Peyer's patch (tissue), 4 donors: ENCODE results near the gene EEFSEC.

Experiments used
- POLR2A ChIP-seq, 2 donors: fragments of 450-650 bp; IDR thresholded peaks; one replicate each; pipeline ENCODE4 v1.5.1; 2017; ENCODE audit warnings: antibody characterized with exemption in 2 of 2, mild to moderate bottlenecking in 2 of 2, moderate library complexity in 2 of 2
- TF ChIP-seq, protein P1 (sequence below), 6 experiments: fragments of 450-650 bp in 4 of 6; fragments of 200-600 bp in 2 of 6; sonication (generic) in 1 of 6; IDR thresholded peaks; one replicate each; pipeline ENCODE4 v1.5.1; 2017 to 2019; ENCODE audit warnings: antibody characterized with exemption in 6 of 6, mild to moderate bottlenecking in 3 of 6, moderate library complexity in 1 of 6

DNA sequence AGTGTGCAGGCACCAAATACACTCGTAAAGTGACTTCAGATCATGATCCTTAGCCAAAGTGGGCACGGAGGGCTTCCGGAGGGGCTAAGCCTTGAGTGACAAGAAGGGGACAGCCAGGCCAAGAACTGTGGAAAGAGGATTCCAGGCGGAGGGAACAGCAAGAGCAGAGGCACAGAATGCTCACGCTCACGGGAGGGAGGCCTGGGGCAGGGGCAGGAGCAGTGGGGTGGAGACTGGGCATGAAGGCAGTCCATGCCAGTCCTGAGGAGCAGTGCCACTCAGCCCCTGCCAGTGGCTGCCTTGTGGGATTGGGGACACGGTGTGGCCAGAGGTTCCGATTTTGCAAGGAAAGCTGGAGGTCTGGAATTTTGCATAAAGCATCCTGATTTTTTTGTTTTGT lies 277.4 kb downstream of the EEFSEC start:
- TF ChIP-seq, protein P1, sequence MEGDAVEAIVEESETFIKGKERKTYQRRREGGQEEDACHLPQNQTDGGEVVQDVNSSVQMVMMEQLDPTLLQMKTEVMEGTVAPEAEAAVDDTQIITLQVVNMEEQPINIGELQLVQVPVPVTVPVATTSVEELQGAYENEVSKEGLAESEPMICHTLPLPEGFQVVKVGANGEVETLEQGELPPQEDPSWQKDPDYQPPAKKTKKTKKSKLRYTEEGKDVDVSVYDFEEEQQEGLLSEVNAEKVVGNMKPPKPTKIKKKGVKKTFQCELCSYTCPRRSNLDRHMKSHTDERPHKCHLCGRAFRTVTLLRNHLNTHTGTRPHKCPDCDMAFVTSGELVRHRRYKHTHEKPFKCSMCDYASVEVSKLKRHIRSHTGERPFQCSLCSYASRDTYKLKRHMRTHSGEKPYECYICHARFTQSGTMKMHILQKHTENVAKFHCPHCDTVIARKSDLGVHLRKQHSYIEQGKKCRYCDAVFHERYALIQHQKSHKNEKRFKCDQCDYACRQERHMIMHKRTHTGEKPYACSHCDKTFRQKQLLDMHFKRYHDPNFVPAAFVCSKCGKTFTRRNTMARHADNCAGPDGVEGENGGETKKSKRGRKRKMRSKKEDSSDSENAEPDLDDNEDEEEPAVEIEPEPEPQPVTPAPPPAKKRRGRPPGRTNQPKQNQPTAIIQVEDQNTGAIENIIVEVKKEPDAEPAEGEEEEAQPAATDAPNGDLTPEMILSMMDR (IDR thresholded peaks at IDR 0.05), result no peak
- TF ChIP-seq POLR2A (IDR thresholded peaks at IDR 0.05), result no peak
